ENCODE measurements around the gene CIAO2A.

- TF ChIP-seq CTCF (IDR thresholded peaks at IDR 0.05) (no peak), POLR2A (IDR thresholded peaks at IDR 0.05) (no peak)
These were observed 38.6 kb upstream of the CIAO2A start for GRCh38 chr15:64132217-64132616.
